T follicular helper cell (primary cell): ENCODE data around the gene MTHFD1L.

Source experiments
- DNase-seq: peaks from one replicate; pipeline ENCODE4 v3.0.0-alpha.2; 2020; ENCODE audit warnings: low read depth

MTHFD1L gene

GRCh38 chr6:150898399-150899170, 33.1 kb downstream of the MTHFD1L start:
- DNase-seq, result no peak

GRCh38 chr6:150899231-150899630, 33.7 kb downstream of the MTHFD1L start:
- no peak for DNase-seq

- no peak for DNase-seq
Observed at GRCh38 chr6:150900049-150900448, 34.5 kb downstream of the MTHFD1L start.

DNA sequence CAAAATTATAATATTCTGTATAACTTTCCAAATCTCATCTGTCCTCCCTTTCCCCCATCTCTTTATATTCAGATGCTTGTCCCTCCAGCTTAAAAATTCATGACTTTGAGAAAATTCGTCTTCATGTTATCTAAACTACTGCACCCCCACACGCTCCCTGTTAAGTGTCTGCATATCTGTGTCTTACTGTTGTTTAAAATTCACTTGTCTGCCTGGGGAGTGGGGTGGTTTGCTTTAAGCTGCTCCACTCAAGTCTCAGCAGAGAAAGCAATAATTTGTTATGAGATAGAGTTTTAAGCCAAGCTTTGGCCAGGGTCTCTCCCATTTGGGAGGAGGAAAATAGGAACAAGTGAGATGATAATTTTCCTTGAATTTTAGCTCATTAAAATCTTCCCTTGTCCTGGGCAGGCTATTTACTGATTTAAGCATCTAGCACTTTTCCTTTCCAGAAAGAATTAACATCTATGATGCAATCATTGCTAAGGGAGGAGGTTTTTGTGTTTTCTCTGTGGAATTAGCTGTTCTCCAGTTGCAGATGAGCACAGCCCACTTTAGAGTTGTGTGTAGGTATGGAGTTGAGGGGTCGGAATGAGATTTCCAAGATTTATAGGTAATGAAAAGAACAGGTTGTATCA, 36.8 kb downstream of the MTHFD1L start:
- no peak for DNase-seq

- DNase-seq, result no peak
Observed at GRCh38 chr6:150905769-150906168, 40.3 kb downstream of the MTHFD1L start.

- no peak for DNase-seq
Observed at GRCh38 chr6:150906641-150907326, 41.3 kb downstream of the MTHFD1L start.

GRCh38 chr6:150907383-150907782, 41.9 kb downstream of the MTHFD1L start:
- DNase-seq, result no peak

DNA sequence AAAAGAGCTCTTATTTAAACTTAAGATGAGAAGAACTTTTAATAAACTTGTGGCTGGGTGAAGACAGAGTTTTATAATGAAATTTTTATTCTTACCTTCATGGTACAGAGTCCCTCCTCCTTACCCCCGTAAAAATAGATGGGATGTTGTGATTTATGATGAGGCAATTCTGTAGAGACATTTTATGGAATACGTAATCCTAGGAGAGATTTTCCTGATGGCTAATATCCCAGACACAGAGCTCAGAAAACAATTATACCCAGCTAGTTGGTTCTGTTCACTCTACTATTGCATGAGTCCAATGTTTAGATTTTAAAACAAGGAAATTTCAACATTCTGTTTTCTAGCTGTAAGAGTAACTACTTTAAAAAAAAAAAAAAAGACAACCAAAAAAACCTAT, 43.4 kb downstream of the MTHFD1L start:
- DNase-seq, result no peak

- no peak for DNase-seq
Observed at GRCh38 chr6:150910561-150910960, 45.1 kb downstream of the MTHFD1L start.

DNA sequence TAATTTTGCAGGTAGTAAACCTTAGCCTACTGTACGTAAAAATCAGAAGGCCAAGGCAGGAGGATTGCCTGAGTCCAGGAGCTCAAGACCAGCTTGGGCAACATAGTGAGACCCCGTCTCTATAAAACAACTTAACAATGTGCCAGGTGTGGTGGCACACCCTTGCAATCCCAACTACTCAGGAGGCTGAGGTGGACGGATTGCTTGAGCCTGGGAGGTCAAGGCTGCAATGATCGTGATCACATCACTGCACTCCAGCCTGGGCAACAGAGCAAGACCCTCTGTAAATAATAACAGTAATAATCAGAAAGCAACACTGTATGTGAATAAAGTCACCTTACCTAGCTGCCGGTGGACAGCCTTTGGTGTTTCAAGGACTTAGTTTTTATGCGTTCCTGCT, 48.9 kb downstream of the MTHFD1L start:
- no peak for DNase-seq

DNA sequence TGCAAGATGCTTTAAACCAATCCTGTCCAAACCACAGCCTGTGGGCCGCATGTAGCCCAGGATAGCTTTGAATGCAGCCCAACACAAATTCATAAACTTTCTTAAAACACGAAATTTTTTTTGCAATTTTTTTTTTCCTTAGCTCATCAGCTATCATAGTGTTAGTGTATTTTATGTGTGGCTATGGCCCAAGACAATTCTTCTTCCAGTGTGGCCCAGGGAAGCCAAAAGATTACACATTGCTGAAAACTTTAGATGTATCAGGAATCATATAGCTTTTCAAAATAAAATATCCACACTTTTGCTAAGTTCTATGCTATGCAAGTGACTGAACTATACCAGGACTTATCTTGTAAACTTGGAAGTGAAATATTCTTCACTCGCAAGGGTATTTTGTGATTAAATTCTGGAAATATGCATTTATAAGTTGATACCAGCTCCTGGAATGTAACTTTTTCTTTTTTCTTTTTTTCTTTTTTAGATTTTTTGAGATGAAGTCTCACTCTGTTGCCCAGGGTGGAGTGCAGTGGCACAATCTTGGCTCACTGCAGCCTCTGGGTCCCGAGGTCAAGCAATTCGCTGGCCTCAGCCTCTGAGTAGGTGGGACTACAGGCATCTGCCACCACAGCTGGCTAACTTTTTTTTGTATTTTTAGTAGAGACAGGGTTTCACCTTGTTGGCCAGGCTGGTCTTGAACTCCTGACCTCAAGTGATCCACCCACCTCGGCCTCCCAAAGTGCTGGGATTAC, 49.8 kb downstream of the MTHFD1L start:
- DNase-seq, result no peak

GRCh38 chr6:150915880-150916265, 50.4 kb downstream of the MTHFD1L start:
- no peak for DNase-seq

DNA sequence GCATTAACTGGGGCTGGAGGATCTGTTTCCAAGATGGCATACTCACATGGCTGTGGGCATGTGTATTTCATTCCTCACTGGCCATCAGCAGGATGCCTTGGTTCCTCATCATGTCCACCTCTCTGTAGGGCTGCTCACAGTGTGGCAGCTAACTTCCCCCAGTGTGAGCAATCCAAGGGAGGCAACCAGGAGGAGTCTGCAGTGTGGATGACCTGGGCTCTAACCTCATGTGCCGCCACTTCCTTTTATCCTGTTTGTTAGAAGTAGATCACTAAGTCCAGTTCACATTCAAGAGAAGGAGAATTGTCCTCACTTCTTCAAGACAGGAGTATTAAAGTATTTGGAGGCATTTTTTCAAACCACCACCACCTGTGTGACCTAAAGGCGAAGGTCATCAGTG, 54.4 kb downstream of the MTHFD1L start:
- DNase-seq, result no peak

- DNase-seq, result no peak
Observed at GRCh38 chr6:150922137-150922536, 56.6 kb downstream of the MTHFD1L start.

GRCh38 chr6:150924808-150925589, 59.5 kb downstream of the MTHFD1L start:
- DNase-seq, result no peak

- no peak for DNase-seq
Observed at GRCh38 chr6:150925590-150925928, 60.1 kb downstream of the MTHFD1L start.

- no peak for DNase-seq
Observed at GRCh38 chr6:150925976-150926375, 60.5 kb downstream of the MTHFD1L start.

GRCh38 chr6:150928882-150929281, 63.4 kb downstream of the MTHFD1L start:
- no peak for DNase-seq

GRCh38 chr6:150929416-150929815, 63.9 kb downstream of the MTHFD1L start:
- DNase-seq, result no peak

- DNase-seq, result no peak
Observed at GRCh38 chr6:150930841-150931240, 65.3 kb downstream of the MTHFD1L start.

- no peak for DNase-seq
Observed at GRCh38 chr6:150931405-150931804, 65.9 kb downstream of the MTHFD1L start.

DNA sequence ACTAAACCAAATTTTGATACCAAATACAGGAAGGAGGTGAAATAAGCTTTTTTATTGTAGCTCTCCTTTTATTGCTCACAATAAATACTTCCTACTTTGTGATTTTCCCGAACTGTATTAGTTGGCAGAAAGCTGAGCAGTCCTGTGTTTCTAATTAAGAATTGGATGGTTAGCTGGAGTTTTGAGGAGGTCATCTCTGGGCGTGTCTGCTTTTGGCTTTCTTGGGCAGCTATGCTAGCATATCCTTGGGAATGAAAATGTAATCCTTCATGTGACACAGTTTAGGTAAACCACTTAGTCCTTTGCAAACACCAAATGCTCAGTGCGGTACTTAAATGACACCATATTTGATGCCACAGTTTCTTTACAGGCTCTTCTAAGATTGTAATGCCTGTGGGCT, 67.5 kb downstream of the MTHFD1L start:
- no peak for DNase-seq
